HG02840 (cell line): Measurements from ENCODE around the gene HSD17B7.
"Not testable (repeated sequence)": the region's sequence is repeated elsewhere in the genome, so short reads cannot be mapped to it uniquely, and the experiment has no call there.

ENCODE experiments used
- ATAC-seq: cut with Tn5 transposase; IDR thresholded peaks from one replicate; pipeline ENCODE4 v1.9.1; 2021; ENCODE audit warnings: mild to moderate bottlenecking, moderate library complexity, moderate number of reproducible peaks; ENCODE audit not compliant: unreplicated experiment, low FRiP score

HSD17B7 gene, protein sequence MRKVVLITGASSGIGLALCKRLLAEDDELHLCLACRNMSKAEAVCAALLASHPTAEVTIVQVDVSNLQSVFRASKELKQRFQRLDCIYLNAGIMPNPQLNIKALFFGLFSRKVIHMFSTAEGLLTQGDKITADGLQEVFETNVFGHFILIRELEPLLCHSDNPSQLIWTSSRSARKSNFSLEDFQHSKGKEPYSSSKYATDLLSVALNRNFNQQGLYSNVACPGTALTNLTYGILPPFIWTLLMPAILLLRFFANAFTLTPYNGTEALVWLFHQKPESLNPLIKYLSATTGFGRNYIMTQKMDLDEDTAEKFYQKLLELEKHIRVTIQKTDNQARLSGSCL

DNA sequence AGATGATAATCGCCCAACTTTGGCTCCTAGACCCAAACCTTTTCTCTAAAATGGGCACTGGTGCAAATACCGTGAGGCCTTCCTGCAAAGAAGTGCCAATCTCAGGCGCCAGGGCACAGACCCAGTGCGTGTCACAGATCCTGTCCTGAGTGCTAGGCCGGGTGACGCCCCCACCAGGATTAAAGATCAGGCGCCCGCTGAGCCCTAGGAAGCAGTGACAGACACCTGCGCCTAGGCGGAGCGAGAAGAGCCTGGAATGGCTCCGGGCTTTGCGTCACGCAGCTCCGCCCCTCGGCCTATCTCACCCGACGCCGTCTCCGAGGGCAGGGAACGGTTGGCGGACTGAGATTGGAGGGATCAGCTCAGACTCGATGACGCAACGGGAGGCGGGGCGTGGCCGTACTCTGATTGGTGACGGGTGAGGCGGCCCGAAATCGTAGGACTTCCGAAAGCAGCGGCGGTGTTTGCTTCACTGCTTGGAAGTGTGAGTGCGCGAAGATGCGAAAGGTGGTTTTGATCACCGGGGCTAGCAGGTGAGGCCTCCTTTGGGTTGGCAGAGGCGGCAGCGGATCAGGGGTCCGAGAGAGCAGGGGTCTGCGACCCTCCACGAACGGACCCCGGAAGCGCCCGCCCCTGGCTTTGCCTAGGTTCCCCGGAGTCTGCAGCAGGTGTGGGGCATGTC, at the start of gene HSD17B7:
Gene HSD17B7 (plus strand): TSS at position 400 of the 682 bp plus-strand sequence. CDS start 99 bp downstream, at position 499.
- ATAC-seq: peak; percentile 99

DNA sequence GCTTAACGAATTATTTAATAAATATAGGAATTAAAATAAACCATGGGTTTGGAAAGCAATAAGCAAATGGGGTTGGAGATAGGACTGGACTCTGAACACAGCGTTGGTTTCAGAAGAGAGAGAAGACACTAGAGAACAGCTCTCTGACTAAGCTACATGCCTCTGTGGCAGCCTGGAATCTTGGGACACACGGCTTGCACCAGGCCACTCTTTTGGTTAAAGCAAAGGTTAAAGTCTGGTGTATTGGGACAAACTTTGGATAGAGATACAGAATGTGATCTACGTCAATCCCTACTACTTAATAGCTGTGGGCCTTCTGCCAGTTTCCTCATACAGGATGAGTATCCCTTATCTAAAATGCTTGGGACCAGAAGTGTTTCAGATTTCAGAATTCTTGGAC, 49.7 kb upstream of the HSD17B7 start:
- no peak for ATAC-seq

DNA sequence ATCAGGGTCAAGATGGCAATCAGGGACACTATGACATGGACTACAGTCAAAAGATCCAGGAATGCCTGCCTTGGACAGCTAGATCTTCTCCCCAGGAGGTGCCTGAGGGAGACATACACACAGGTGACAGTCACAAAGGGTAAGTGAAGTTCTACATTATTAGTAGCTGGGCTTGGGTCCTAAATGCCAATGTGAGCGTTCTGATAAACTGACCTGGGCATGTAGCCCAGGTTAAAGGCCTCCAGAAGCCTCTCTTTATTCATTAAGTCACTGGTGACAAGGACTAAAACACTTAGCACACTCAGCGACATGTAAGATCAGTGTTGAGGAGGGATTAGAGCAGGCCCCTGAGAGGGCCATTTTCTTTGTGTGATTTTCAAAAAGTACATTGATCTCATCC, 48.9 kb upstream of the HSD17B7 start:
- ATAC-seq: no peak

DNA sequence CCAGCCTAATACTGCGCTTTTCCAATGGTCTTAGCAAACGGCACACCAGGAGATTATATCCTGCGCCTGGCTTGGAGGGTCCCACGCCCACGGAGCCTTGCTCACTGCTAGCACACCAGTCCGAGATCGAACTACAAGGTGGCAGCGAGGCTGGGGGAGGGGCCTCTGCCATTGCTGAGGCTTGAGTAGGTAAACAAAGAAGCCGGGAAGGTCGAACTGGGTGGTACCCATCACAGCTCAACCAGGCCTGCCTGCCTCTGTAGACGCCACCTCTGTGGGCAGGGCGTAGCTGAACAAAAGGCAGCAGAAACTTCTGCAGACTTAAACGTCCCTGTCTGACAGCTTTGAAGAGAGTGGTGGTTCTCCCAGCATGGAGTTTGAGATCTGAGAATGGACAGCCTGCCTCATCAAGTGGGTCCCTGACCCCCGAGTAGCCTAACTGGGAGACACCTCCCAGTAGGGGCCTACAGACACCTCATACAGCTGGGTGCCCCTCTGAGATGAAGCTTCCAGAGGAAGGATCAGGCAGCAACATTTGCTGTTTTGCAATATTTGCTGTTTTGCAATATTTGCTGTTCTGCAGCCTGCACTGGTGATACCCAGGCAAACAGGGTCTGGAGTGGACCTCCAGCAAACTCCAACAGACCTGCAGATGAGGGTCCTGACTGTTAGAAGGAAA, 44.1 kb upstream of the HSD17B7 start:
- ATAC-seq: not testable (repeated sequence)

- no peak for ATAC-seq
Observed at GRCh38 chr1:162753001-162753658, 37.4 kb upstream of the HSD17B7 start.

GRCh38 chr1:162753998-162754585, 36.4 kb upstream of the HSD17B7 start:
- ATAC-seq: no peak

GRCh38 chr1:162755306-162755705, 35.2 kb upstream of the HSD17B7 start:
- no peak for ATAC-seq

DNA sequence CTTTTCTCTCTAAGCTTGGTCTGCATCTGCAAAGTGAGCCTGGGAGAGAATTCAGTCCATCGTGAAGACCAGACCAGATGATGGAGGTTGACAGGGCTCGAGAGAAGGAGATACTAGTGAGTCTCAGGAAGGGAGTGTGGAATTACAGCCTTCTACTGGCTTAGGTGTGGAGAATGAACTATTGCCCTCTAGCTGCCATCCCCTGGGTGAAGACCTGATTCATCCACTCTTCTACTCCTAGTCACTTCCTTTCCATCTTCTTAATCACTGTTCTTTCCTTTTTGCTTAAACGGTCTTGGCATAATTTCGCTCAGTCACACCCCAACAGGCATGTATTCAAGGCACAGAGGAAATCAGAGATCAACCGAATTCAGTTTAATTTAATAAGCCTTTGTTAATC, 34.0 kb upstream of the HSD17B7 start:
- no peak for ATAC-seq

DNA sequence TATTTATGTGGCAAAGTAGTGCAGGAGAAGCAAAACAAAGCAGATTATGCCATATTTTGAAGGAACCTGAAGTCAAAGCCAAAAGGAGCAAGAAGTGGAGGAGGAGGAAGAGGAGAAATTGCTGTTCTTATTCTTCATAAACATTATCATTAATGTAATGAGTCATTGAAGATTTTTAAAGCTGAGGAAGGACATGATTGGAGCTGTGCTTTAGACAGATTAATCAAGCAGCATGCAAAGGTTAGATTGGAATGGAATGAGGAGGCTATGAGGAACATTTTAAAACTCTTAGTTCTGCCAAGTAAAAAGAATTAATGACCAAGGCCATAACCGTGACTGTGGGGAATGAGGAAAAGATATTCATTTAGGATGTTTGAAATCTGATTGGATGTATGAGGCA, 33.0 kb upstream of the HSD17B7 start:
- ATAC-seq: no peak

- no peak for ATAC-seq
Observed at GRCh38 chr1:162765788-162766187, 24.7 kb upstream of the HSD17B7 start.

- no peak for ATAC-seq
Observed at GRCh38 chr1:162772571-162773154, 17.8 kb upstream of the HSD17B7 start.

GRCh38 chr1:162774007-162774406, 16.5 kb upstream of the HSD17B7 start:
- ATAC-seq: no peak

DNA sequence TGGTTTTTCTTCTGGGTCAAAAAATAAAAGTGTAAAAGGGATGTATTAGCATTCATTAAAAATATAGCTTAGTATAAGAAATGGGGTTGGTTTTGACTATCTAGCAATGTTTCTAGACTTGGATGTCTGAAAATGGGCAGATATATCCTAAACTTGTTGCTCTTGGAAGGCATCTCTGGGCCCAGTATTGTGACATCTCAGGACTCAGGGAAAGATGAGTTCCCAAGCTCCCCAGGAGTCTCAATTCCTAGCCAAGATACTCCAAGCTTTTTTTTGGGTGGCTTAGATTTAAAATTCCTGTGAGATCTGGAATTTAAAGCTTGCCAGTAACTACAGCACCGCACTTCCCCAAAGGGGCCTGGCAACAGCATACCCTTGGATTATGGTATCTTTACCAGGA, 11.5 kb upstream of the HSD17B7 start:
- no peak for ATAC-seq

GRCh38 chr1:162782671-162783070, 7.8 kb upstream of the HSD17B7 start:
- no peak for ATAC-seq

GRCh38 chr1:162784926-162785325, 5.6 kb upstream of the HSD17B7 start:
- ATAC-seq: not testable (repeated sequence)

- ATAC-seq: not testable (repeated sequence)
Observed at GRCh38 chr1:162788783-162789182, 1.7 kb upstream of the HSD17B7 start.

DNA sequence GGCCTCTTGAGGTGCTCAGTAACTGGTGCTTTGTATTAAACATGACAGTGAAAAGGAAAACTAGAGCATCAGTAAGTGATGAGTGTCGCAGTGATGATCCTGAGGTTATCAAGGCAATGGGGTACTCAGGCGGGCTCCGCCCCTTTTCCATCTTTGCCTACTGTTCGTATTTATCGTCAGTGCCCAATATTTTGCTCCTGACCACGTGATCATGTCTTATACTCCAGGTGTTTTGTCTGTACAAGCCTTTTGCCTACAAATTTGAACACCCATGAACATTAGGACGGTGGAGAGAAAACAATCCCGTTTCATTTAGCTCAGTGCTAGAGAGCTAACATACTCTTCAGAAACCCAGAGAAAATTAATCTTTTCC, 469 bp downstream of the HSD17B7 start:
- ATAC-seq: not testable (repeated sequence)

DNA sequence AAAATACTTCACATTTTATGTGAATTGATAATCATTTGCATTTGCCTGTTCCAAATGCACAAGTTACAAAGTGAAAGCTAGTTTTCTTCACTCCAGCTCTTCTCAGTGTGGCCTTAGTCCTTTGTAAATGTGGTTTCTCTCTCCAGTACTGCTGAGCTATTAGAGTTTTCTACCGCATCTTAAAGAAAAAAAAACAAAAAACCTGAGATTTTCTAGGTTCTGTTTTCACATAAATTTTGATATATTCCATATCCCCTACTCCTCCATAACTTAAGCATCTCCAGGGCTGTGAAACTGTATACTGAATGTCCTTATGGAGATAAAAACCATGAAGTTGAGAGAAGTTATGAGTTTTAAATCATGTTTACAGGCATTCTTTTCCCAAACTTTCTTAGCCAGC, 3.8 kb downstream of the HSD17B7 start:
- not testable (repeated sequence) for ATAC-seq

- ATAC-seq: not testable (repeated sequence)
Observed at GRCh38 chr1:162796617-162797279, 6.2 kb downstream of the HSD17B7 start.
